Thyroid gland (tissue), 4 donors: ENCODE data around the gene RFX2. TPM values are rescaled to one million over a fixed set of nuclear protein-coding genes. Genes with fewer than 3 reads are reported as not detected.

Experiments used
- DNase-seq, 2 donors: peaks; one replicate each; pipeline ENCODE4 v3.0.0-alpha.2; 2019
- H3K27ac ChIP-seq, 3 donors: fragments of 200-600 bp; sonication (generic); 1 replicate in 2 of 3; 2 replicates in 1 of 3; pipeline ENCODE4 v1.5.1; 2016 to 2019; ENCODE audit warnings: mild to moderate bottlenecking in 1 of 3, moderate library complexity in 1 of 3
- H3K27me3 ChIP-seq: fragments of 200-600 bp; sonication (generic); one replicate; pipeline ENCODE4 v1.5.1; 2019
- H3K36me3 ChIP-seq, 2 donors: fragments of 200-600 bp; sonication (generic); one replicate each; pipeline ENCODE4 v1.5.1; 2016 to 2019
- H3K4me1 ChIP-seq, 2 donors: fragments of 200-600 bp; sonication (generic); one replicate each; pipeline ENCODE4 v1.5.1; 2017 to 2019
- H3K4me3 ChIP-seq, 3 donors: fragments of 200-600 bp; sonication (generic); replicated peaks in 1 of 3; 1 replicate in 2 of 3; 2 replicates in 1 of 3; pipeline ENCODE4 v1.5.1; 2016; ENCODE audit warnings: mild to moderate bottlenecking in 1 of 3
- H3K9me3 ChIP-seq: fragments of 200-600 bp; sonication (generic); one replicate; pipeline ENCODE4 v1.5.1; 2017
- POLR2A ChIP-seq, 2 donors: fragments of 450-650 bp; IDR thresholded peaks; one replicate each; pipeline ENCODE4 v1.6.1; 2017; ENCODE audit warnings: antibody characterized with exemption in 2 of 2, mild to moderate bottlenecking in 2 of 2, moderate library complexity in 1 of 2
- WGBS, 2 donors: methylation state at CpG; one replicate each; pipeline ENCODE4 v1.1.5; 2017; 5-methylcytosine and 5-hydroxymethylcytosine counted together
- intact Hi-C: fragments of 100-400 bp; cut with DNase I; formaldehyde crosslinking; loops from one replicate; pipeline ENCODE4 v1.15.1; 2023
- total RNA-seq, 4 donors: library from RNA; depleted of rRNA; stranded (reverse); fragments of >200 nt; gene quantifications; one replicate each; pipeline ENCODE4 v1.2.3, GENCODE V29; 2016
- TF ChIP-seq, protein P1 (sequence below), 6 experiments: fragments of 200-600 bp in 3 of 6; fragments of 450-650 bp in 3 of 6; sonication (generic) in 3 of 6; IDR thresholded peaks; one replicate each; pipeline ENCODE4 v1.5.1; 2016 to 2019; ENCODE audit warnings: antibody characterized with exemption in 6 of 6, mild to moderate bottlenecking in 2 of 6, inconsistent platforms in 1 of 6, moderate library complexity in 1 of 6

RFX2 gene
- total RNA-seq = 10 to 100 TPM in 1 of 4 donors, 1 to 10 TPM in 3; 4.1 to 10.6 (median 7.7) TPM

DNA sequence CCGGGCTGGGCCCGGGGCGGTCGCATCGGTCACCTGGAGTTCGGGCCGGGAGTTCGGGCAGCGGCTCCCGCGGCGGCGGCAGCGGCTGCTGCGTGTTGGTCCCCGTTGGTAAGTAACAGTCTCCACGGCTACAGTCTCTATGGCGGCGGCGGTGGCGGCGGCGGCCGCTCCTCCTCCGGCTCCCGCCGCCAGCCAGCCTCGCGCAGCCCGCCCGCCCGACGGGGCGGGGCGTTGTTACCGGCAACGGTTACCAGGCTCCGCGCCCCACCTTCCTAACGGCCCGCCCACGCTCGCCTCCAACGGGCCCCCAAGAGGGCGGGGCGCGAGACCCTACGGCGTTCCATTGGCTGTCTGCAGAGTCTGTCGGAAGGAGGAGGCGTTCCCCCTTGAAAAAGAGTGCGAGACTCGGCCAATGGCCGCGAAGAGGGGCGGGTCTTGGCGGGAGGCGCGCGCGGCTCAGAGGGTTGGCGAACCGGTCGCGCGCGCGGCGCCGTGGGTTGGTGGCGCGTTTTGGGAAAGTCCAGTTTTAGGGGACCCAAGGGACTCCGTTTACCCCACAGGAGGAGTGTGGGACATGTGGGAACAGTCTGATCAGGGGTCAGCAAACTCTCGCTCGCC, at the start of gene RFX2:
Gene RFX2, minus strand, starts transcription at position 141 of the 618 bp plus-strand sequence. CDS start 63,004 bp downstream, outside the sequence.
- WGBS, 2 donors = 0 to 1% methylated on average over 4 to 34 of the region's 75 CpGs
- peak within 1 kb of the TSS in 1 of 3 donors; percentile 56 for H3K27ac ChIP-seq
- H3K36me3 ChIP-seq = no peaks in the 10 kb centered on the region
- no peaks in the 10 kb centered on the region for H3K9me3 ChIP-seq
- no peaks in the 10 kb centered on the region for H3K27me3 ChIP-seq
- intact Hi-C loops = no loop called here
- TF ChIP-seq POLR2A (IDR thresholded peaks at IDR 0.05) = peak in 1 of 2 donors; percentile 49
- TF ChIP-seq, protein P1, sequence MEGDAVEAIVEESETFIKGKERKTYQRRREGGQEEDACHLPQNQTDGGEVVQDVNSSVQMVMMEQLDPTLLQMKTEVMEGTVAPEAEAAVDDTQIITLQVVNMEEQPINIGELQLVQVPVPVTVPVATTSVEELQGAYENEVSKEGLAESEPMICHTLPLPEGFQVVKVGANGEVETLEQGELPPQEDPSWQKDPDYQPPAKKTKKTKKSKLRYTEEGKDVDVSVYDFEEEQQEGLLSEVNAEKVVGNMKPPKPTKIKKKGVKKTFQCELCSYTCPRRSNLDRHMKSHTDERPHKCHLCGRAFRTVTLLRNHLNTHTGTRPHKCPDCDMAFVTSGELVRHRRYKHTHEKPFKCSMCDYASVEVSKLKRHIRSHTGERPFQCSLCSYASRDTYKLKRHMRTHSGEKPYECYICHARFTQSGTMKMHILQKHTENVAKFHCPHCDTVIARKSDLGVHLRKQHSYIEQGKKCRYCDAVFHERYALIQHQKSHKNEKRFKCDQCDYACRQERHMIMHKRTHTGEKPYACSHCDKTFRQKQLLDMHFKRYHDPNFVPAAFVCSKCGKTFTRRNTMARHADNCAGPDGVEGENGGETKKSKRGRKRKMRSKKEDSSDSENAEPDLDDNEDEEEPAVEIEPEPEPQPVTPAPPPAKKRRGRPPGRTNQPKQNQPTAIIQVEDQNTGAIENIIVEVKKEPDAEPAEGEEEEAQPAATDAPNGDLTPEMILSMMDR (IDR thresholded peaks at IDR 0.05) = no peak
- DNase-seq = peak; percentile 99 to 100
- peaks cover 10 to 15% of the 10 kb centered on the region in 2 donors for H3K4me1 ChIP-seq
- peak within 1 kb of the TSS in 2 of 3 donors; percentile 20 to 73 for H3K4me3 ChIP-seq

DNA sequence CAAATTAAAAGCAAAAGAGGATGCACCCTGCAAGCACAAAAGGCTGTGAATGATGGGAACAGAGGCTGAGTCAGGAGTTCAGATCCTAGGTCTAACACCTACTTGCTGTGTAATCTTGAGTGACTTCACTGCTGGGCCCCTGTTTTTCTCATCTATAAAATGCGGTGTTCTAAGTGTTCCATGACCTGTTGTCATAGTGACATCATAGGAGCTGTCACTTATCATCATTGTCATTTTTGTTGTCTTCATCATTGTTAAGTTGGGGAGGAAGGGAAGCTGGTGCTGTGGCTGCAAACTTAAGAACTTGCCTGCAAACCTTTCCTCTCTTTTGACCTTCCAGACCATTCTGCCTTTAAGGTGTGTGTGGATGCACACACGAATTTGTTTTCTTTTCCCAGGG, 45.7 kb upstream of the RFX2 start:
- H3K4me1 ChIP-seq = no peaks in the 10 kb centered on the region
- intact Hi-C loops = no loop called here
- H3K4me3 ChIP-seq = no peak overlapping the region
- WGBS, 2 donors = 42 to 57% methylated on average over 2 of the region's 2 CpGs
- H3K27me3 ChIP-seq = no peaks in the 10 kb centered on the region
- H3K36me3 ChIP-seq = no peaks in the 10 kb centered on the region
- no peak for DNase-seq
- no peaks in the 10 kb centered on the region for H3K9me3 ChIP-seq
- H3K27ac ChIP-seq = no peak overlapping the region
- TF ChIP-seq, protein P1 (IDR thresholded peaks at IDR 0.05) = no peak
- TF ChIP-seq POLR2A (IDR thresholded peaks at IDR 0.05) = no peak

DNA sequence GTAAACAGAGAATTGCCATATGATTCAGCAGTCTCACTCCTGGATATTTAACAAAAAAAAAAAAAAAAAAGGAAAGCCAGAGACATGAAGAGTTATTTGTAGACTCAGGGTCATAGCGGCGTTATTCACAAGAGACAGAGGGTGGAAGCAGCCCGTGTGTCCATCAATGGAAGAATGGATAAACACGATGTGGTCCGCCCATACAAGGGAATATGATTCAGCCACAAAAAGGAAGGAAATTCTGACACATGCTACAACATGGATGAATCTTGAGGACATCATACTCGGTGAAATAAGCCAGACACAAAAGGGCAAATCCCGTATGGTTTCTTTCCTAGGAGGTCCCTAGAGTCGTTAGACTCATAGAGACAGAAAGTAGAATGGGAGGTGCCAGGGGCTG, 40.0 kb upstream of the RFX2 start:
- no peaks in the 10 kb centered on the region for H3K4me1 ChIP-seq
- TF ChIP-seq, protein P1 (IDR thresholded peaks at IDR 0.05) = no peak
- no peak for TF ChIP-seq POLR2A (IDR thresholded peaks at IDR 0.05)
- H3K4me3 ChIP-seq = no peak overlapping the region
- intact Hi-C loops = no loop called here
- H3K27ac ChIP-seq = no peak overlapping the region
- WGBS, 2 donors = 84 to 87% methylated on average over 8 of the region's 8 CpGs
- no peak for DNase-seq
- H3K36me3 ChIP-seq = no peaks in the 10 kb centered on the region
- H3K27me3 ChIP-seq = no peaks in the 10 kb centered on the region
- no peaks in the 10 kb centered on the region for H3K9me3 ChIP-seq

DNA sequence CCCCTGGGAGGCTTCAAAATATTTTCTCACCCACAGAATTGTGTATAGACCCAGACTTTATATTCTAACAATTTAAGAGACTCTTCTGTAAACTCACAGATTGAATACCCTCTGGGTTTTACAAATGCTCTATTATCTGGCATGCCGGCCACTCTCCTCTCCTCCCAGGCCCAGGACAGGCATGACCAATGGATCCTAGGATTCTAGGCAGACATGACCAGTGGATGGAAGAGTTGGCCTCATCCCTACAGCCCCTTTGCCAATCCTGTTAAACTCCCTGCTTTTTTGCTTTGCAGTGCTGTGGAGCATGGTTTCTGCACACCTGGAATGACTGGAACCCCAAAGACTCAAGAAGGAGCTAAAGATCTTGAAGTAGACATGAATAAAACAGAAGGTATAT, 30.9 kb upstream of the RFX2 start:
- Histone ChIP-seq H3K9me3 (no peaks in the 10 kb centered on the region), H3K4me3 (no peak overlapping the region), H3K27ac (no peak overlapping the region), H3K27me3 (no peaks in the 10 kb centered on the region), H3K4me1 (no peaks in the 10 kb centered on the region), H3K36me3 (no peaks in the 10 kb centered on the region)
- DNase-seq = no peak
- 58 to 94% methylated on average over 1 of the region's 1 CpG for WGBS, 2 donors
- no peak for TF ChIP-seq POLR2A (IDR thresholded peaks at IDR 0.05)
- TF ChIP-seq, protein P1 (IDR thresholded peaks at IDR 0.05) = no peak
- intact Hi-C loops = no loop called here

DNA sequence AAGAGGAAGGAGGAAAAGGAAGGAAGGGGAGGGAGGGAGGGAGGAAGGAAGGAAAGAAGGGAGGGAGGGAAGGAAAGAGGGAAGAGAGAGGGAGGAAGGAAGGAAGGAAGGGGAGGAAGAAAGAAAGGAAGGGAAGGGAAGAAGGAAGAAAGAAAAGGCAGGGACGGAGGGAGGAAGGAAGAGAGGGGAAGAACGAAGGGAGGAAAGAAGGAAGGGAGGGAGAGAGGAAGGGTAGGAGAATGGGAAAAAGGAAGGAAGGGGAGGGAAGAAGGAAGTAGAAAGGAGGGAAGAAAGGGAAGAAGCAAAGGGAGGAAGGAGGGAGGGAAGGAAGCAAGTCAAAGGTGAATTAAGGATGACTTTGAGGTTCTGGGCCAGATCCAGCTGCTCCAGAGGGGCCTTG, 28.2 kb upstream of the RFX2 start:
- Histone ChIP-seq H3K36me3 (no peaks in the 10 kb centered on the region), H3K27me3 (no peaks in the 10 kb centered on the region), H3K27ac (no peak overlapping the region), H3K4me1 (no peaks in the 10 kb centered on the region), H3K9me3 (no peaks in the 10 kb centered on the region), H3K4me3 (no peak overlapping the region)
- DNase-seq = no peak
- 56 to 79% methylated on average over 1 to 2 of the region's 2 CpGs for WGBS, 2 donors
- intact Hi-C loops = no loop called here
- TF ChIP-seq POLR2A (IDR thresholded peaks at IDR 0.05) = no peak
- TF ChIP-seq, protein P1 (IDR thresholded peaks at IDR 0.05) = no peak
